Spinal cord (tissue), 10 donors: Measurements from ENCODE around the gene TPD52L3. TPM values are rescaled to one million over a fixed set of nuclear protein-coding genes. Genes with fewer than 3 reads are reported as not detected.

Experiments
- DNase-seq, 6 donors: peaks; one replicate each; pipeline versions ENCODE4 v3.0.0 to v3.0.0-alpha.2; 2013 to 2015; ENCODE audit warnings: low spot score in 6 of 6, low read depth in 4 of 6
- H3K27ac ChIP-seq: one replicate; pipeline ENCODE4 v1.5.1; 2013; ENCODE audit warnings: low read depth, low read length, control low read depth
- H3K27me3 ChIP-seq: one replicate; pipeline ENCODE4 v1.6.1; 2013; ENCODE audit warnings: low read length; ENCODE audit not compliant: control insufficient read depth, insufficient read depth
- H3K36me3 ChIP-seq: one replicate; pipeline ENCODE4 v1.6.1; 2013; ENCODE audit warnings: low read length; ENCODE audit not compliant: control insufficient read depth, insufficient read depth
- H3K4me1 ChIP-seq: one replicate; pipeline ENCODE4 v1.6.1; 2013; ENCODE audit warnings: low read length; ENCODE audit not compliant: control insufficient read depth, insufficient read depth
- H3K4me3 ChIP-seq: one replicate; pipeline ENCODE4 v1.5.1; 2013; ENCODE audit warnings: low read depth, low read length, control low read depth
- H3K9me3 ChIP-seq: one replicate; pipeline ENCODE4 v1.6.1; 2013; ENCODE audit warnings: low read length; ENCODE audit not compliant: control insufficient read depth, insufficient read depth
- WGBS: methylation state at CpG from one replicate; pipeline ENCODE4 v1.1.5; 2013; ENCODE audit warnings: missing lambda C conversion rate; ENCODE audit not compliant: insufficient coverage; 5-methylcytosine and 5-hydroxymethylcytosine counted together
- polyA plus RNA-seq, 2 donors: library from polyadenylated mRNA; unstranded; fragments of 120-200 nt; gene quantifications; one replicate each; pipeline ENCODE4 v1.2.1, GENCODE V29; 2013; ENCODE audit not compliant: insufficient read length in 2 of 2
- total RNA-seq, 2 donors: library from RNA; depleted of rRNA in 1 of 2; stranded (reverse); fragments of 120-200 nt in 1 of 2; fragments of >200 nt in 1 of 2; gene quantifications; one replicate each; pipeline versions ENCODE4 v1.2.3 to v1.2.4, GENCODE V29; 2013 to 2014
- donor health status: healthy.

Gene TPD52L3
- total and polyA plus RNA-seq, 4 donors = not detected

DNA sequence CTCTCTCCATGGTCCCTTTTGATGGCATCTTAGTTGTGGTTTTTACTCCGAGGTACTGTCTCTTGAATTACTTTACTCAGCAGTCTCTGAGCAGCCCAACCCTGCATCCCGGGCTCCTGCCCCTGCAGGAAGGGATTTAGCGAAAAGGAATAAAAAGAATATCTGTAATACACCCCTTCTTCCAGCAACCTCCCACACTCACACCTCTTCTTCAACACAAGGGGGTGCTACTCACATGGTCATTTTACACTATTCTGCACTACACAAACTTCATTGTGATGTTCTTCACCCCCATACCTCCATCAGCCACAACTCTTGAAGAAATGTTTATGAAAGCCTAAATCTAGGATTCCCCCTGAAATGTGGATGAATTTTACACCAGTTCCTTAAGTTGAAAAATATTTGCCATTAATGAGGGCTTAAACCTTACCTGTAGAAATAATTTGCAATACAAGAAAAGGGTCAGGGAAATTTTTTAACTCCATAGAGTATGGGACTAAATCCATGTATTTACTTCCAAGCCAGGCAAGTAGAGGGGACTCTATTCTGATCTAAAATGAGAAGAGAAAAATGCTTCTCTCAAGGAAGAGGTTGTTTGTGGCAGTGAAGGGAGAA is 26.0 kb downstream of the TPD52L3 start:
- Histone ChIP-seq H3K4me1 (no peaks in the 10 kb centered on the region), H3K36me3 (no peaks in the 10 kb centered on the region), H3K27me3 (no peaks in the 10 kb centered on the region), H3K4me3 (no peak overlapping the region), H3K9me3 (no peaks in the 10 kb centered on the region), H3K27ac (no peak overlapping the region)
- DNase-seq = peak; percentile 9 to 74 (median 18)
- WGBS = 40% methylated on average over 2 of the region's 3 CpGs

DNA sequence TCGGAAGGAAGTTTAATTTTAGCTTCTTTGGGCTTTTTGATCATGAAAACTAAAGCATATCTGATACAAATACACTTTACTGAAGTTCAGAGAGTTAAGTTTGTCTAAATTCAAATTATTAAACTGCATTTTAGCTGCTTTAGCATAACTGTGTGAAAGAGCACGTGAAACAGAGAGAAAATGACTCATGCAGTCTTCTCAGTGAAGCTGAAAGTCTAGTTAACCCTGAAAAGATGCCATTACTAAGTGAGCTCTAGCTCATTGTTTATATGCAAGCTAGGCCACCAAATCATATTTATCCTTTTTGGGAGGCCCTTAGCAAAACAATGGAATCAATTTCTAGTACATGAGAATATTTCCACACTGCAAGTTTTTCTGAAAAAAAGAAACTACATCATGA is 27.6 kb downstream of the TPD52L3 start:
- H3K27me3 ChIP-seq = no peaks in the 10 kb centered on the region
- H3K4me1 ChIP-seq = no peaks in the 10 kb centered on the region
- no peak overlapping the region for H3K4me3 ChIP-seq
- 67% methylated on average over 1 of the region's 2 CpGs for WGBS
- no peaks in the 10 kb centered on the region for H3K36me3 ChIP-seq
- no peak for DNase-seq
- no peaks in the 10 kb centered on the region for H3K9me3 ChIP-seq
- no peak overlapping the region for H3K27ac ChIP-seq

DNA sequence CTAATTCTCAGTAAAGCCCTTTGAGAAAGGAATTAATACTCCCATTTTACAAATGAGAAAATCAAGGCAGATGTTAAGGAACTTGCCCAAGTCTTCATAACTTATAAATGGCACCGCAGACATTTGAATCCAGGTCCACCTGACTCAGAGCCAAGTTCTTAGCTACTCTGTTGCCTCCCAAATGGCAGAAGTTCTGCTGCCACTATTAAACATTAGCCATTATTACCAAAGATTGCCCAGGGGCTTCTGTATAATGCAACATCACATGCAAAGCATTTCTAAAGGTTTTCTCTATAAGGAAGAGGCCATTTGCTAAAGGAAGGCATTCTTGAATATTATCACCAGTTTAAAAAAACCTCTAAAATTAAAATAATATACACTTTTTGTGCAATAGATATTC is 28.3 kb downstream of the TPD52L3 start:
- 100% methylated on average over 1 of the region's 1 CpG for WGBS
- Histone ChIP-seq H3K27ac (no peak overlapping the region), H3K4me1 (no peaks in the 10 kb centered on the region)

DNA sequence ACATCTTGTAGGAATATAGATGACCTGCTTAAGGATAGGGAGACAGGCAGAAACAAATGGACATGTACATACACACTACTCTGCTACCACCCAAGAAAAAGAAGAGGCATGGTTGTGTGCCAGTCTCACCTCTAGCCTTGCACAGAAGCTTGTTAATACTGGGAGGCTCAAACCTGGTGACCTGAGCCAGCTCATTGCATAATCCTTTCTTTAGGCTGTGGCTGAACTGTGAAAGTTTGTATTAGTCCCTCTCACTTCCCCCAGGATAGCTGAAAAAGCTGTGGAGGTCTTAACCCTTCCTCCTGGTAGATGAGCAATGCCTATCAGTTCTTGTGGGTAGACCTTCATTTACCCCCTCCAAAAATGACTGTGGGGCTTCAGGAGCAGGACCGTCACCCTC is 28.7 kb downstream of the TPD52L3 start:
- no peak for DNase-seq
- H3K36me3 ChIP-seq = no peaks in the 10 kb centered on the region
- H3K27me3 ChIP-seq = no peaks in the 10 kb centered on the region
- no peaks in the 10 kb centered on the region for H3K9me3 ChIP-seq
- no peaks in the 10 kb centered on the region for H3K4me1 ChIP-seq
- H3K4me3 ChIP-seq = no peak overlapping the region
- H3K27ac ChIP-seq = no peak overlapping the region
- no CpG with 5 or more reads among the region's 1 CpG for WGBS

More for the DNA sequence above, 28.3 kb downstream of the TPD52L3 start:
- Histone ChIP-seq H3K4me3 (no peak overlapping the region), H3K27me3 (no peaks in the 10 kb centered on the region), H3K9me3 (no peaks in the 10 kb centered on the region), H3K36me3 (no peaks in the 10 kb centered on the region)
- no peak for DNase-seq

DNA sequence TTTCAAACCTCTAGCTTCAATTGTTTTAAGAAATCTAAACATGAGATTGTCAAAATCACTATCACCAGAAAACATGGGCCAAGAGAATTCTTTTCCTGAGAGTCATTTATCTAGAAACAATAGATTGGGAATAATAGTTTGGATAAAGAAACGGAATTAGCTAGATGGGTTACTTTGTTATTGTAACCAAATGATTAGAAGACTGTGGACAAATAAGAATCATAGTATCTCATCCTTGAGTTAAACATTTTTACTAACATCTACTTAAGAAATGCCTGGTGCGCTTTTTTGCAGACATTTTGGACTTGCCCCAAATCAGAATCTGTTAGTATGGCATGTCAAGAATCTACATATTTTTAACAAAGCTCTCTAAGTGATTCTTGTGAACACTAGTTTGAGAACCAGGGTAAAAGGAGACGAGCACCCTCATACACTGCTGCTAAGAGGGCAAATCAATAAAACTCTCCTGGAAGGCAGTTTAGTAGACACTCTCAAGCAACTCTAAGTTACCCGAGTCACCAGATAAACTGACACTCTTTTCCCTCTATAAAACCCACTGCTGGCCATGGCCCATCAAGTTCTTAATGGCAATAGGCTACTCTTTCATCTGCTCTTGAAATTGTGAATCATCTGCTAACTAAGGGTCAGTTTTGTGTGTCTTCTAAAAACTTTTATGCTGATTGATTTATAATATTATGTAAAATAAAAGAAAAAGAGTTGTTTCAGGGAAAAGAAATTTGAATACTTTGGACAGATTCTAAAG is 39.1 kb downstream of the TPD52L3 start:
- Histone ChIP-seq H3K27me3 (no peaks in the 10 kb centered on the region), H3K9me3 (peaks cover 3% of the 10 kb centered on the region), H3K36me3 (no peaks in the 10 kb centered on the region), H3K4me1 (no peaks in the 10 kb centered on the region), H3K27ac (no peak overlapping the region), H3K4me3 (no peak overlapping the region)
- no peak for DNase-seq
- no CpG with 5 or more reads among the region's 4 CpGs for WGBS

DNA sequence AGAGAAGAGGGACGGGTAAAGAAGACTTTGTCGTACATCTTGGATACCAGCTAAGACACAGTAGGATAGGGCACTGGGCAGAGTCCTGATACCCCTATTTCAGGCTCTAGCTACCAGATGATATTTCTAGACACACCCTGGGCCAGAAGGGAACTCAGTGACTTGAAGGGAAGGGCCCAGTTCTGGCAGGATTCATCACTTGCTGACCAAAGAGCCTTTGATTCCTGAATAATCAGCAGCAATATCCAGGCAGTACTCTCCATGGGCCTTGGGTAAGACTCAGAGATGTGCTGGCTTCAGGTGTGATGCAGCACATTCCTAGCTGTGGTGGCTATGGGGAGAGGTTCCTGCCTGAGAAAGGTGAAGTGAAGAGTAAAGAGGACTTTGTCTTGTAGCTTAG is 40.7 kb downstream of the TPD52L3 start:
- Histone ChIP-seq H3K9me3 (peaks cover 3% of the 10 kb centered on the region), H3K4me3 (no peak overlapping the region), H3K36me3 (no peaks in the 10 kb centered on the region), H3K4me1 (no peaks in the 10 kb centered on the region), H3K27ac (no peak overlapping the region), H3K27me3 (no peaks in the 10 kb centered on the region)
- DNase-seq = no peak
- WGBS = no CpG with 5 or more reads among the region's 2 CpGs

Other genes with a start within 250 kb of the TPD52L3 start
- gene IL33, start 112.6 kb upstream of the TPD52L3 start, total RNA-seq = 10 to 100 TPM; 21.6 to 34.7 TPM
- gene IL33, start 112.6 kb upstream of the TPD52L3 start, polyA plus RNA-seq = 10 to 100 TPM; 15.2 to 17.9 TPM
- gene UHRF2, start 84.8 kb downstream of the TPD52L3 start, total RNA-seq = 100 to 1,000 TPM in 1 of 2 donors, 10 to 100 TPM in 1; 77.5 to 104 TPM
- gene UHRF2, start 84.8 kb downstream of the TPD52L3 start, polyA plus RNA-seq = 10 to 100 TPM; 37.7 to 55.4 TPM